ENCODE results near the gene RNF144A. TPM values are rescaled to one million over a fixed set of nuclear protein-coding genes. Genes with fewer than 3 reads are reported as not detected.
A peak's percentile ranks its signal among the peaks of the same experiment; 100 is the strongest.
"Not testable (repeated sequence)": the region's sequence is repeated elsewhere in the genome, so short reads cannot be mapped to it uniquely, and the experiment has no call there.

Gene RNF144A
- total RNA-seq, 2 donors from 2014 or later = 49.3 to 57.5 TPM

GRCh38 chr2:6990871-6991270 lies 73.7 kb downstream of the RNF144A start:
- ATAC-seq (no peak), DNase-seq (ENCODE audit: low spot score in 2 of 2) (no peak)
- peaks cover 0 to 5% of the 10 kb centered on the region in 2 donors for H3K9me3 Mint-ChIP-seq
- peaks cover 12 to 27% of the 10 kb centered on the region in 2 donors for H3K36me3 Mint-ChIP-seq
- no peak overlapping the region for H3K27ac Mint-ChIP-seq

- H3K27ac Mint-ChIP-seq = peak overlapping the region in 1 of 2 donors; percentile 60
- peaks cover 12 to 27% of the 10 kb centered on the region in 2 donors for H3K36me3 Mint-ChIP-seq
- ATAC-seq (no peak), DNase-seq (ENCODE audit: low spot score in 2 of 2) (no peak)
- H3K9me3 Mint-ChIP-seq = peaks cover 0 to 5% of the 10 kb centered on the region in 2 donors
Observed at GRCh38 chr2:6992794-6993228, 75.6 kb downstream of the RNF144A start.

- H3K27ac Mint-ChIP-seq = peak overlapping the region; percentile 4 to 60
- peaks cover 0 to 5% of the 10 kb centered on the region in 2 donors for H3K9me3 Mint-ChIP-seq
- peaks cover 12 to 26% of the 10 kb centered on the region in 2 donors for H3K36me3 Mint-ChIP-seq
- ATAC-seq (no peak), DNase-seq (ENCODE audit: low spot score in 2 of 2) (no peak)
Observed at GRCh38 chr2:6993229-6993640, 76.0 kb downstream of the RNF144A start.

GRCh38 chr2:6993936-6994335 lies 76.7 kb downstream of the RNF144A start:
- no peak for DNase-seq (ENCODE audit: low spot score in 2 of 2)
- Mint-ChIP-seq H3K36me3 (peaks cover 8 to 21% of the 10 kb centered on the region in 2 donors), H3K9me3 (peaks cover 0 to 5% of the 10 kb centered on the region in 2 donors), H3K27ac (no peak overlapping the region)
- ATAC-seq = no peak

GRCh38 chr2:6994536-6995128 lies 77.4 kb downstream of the RNF144A start:
- Mint-ChIP-seq H3K36me3 (peaks cover 8 to 18% of the 10 kb centered on the region in 2 donors), H3K9me3 (peaks cover 0 to 5% of the 10 kb centered on the region in 2 donors), H3K27ac (peak overlapping the region; percentile 7 to 17)
- DNase-seq (ENCODE audit: low spot score in 2 of 2) = no peak
- ATAC-seq = no peak

- H3K36me3 Mint-ChIP-seq = peaks cover 5 to 10% of the 10 kb centered on the region in 2 donors
- peak overlapping the region; percentile 7 to 17 for H3K27ac Mint-ChIP-seq
- ATAC-seq (no peak), DNase-seq (ENCODE audit: low spot score in 2 of 2) (no peak)
- H3K9me3 Mint-ChIP-seq = peaks cover 0 to 4% of the 10 kb centered on the region in 2 donors
Observed at GRCh38 chr2:6995391-6996097, 78.3 kb downstream of the RNF144A start.

- H3K27ac Mint-ChIP-seq = peak overlapping the region in 1 of 2 donors; percentile 68
- DNase-seq (ENCODE audit: low spot score in 2 of 2) (no peak), ATAC-seq (no peak)
- no peaks in the 10 kb centered on the region for H3K9me3 Mint-ChIP-seq
- peaks cover 5 to 10% of the 10 kb centered on the region in 2 donors for H3K36me3 Mint-ChIP-seq
Observed at GRCh38 chr2:6999211-6999877, 82.1 kb downstream of the RNF144A start.

- not testable (repeated sequence) for DNase-seq (ENCODE audit: low spot score in 2 of 2)
Observed at GRCh38 chr2:7001395-7001794, 84.2 kb downstream of the RNF144A start.

GRCh38 chr2:7003895-7004294 lies 86.7 kb downstream of the RNF144A start:
- Mint-ChIP-seq H3K36me3 (peaks cover 4 to 9% of the 10 kb centered on the region in 2 donors), H3K9me3 (no peaks in the 10 kb centered on the region), H3K27ac (peak overlapping the region in 1 of 2 donors; percentile 69)
- ATAC-seq (no peak), DNase-seq (ENCODE audit: low spot score in 2 of 2) (no peak)

More at GRCh38 chr2:7001395-7001794, 84.2 kb downstream of the RNF144A start:
- H3K36me3 Mint-ChIP-seq, ATAC-seq, H3K9me3 Mint-ChIP-seq, H3K27ac Mint-ChIP-seq: not testable (repeated sequence)

- Mint-ChIP-seq H3K9me3 (no peaks in the 10 kb centered on the region), H3K36me3 (peaks cover 0 to 5% of the 10 kb centered on the region in 2 donors), H3K27ac (peak overlapping the region in 1 of 2 donors; percentile 44)
- ATAC-seq = no peak
- no peak for DNase-seq (ENCODE audit: low spot score in 2 of 2)
Observed at GRCh38 chr2:7004636-7005035, 87.4 kb downstream of the RNF144A start.

- Mint-ChIP-seq H3K36me3 (no peaks in the 10 kb centered on the region), H3K27ac (peak overlapping the region; percentile 26 to 37), H3K9me3 (no peaks in the 10 kb centered on the region)
- ATAC-seq (no peak), DNase-seq (ENCODE audit: low spot score in 2 of 2) (no peak)
Observed at GRCh38 chr2:7007488-7007845, 90.3 kb downstream of the RNF144A start.

- no peak for ATAC-seq
- peak overlapping the region; percentile 37 to 81 for H3K27ac Mint-ChIP-seq
- no peaks in the 10 kb centered on the region for H3K36me3 Mint-ChIP-seq
- H3K9me3 Mint-ChIP-seq = no peaks in the 10 kb centered on the region
- DNase-seq (ENCODE audit: low spot score in 2 of 2) = no peak
Observed at GRCh38 chr2:7007846-7008741, 90.9 kb downstream of the RNF144A start.

- peak in 1 of 2 donors; percentile 14 for ATAC-seq
- Mint-ChIP-seq H3K9me3 (no peaks in the 10 kb centered on the region), H3K27ac (peak overlapping the region; percentile 7 to 46), H3K36me3 (peaks cover 0 to under 1% of the 10 kb centered on the region in 2 donors)
- DNase-seq (ENCODE audit: low spot score in 2 of 2) = no peak
Observed at GRCh38 chr2:7009207-7009911, 92.1 kb downstream of the RNF144A start.

GRCh38 chr2:7010391-7011054 lies 93.3 kb downstream of the RNF144A start:
- Mint-ChIP-seq H3K36me3 (peaks cover 3 to 7% of the 10 kb centered on the region in 2 donors), H3K9me3 (no peaks in the 10 kb centered on the region), H3K27ac (peak overlapping the region in 1 of 2 donors; percentile 48)
- ATAC-seq = no peak
- no peak for DNase-seq (ENCODE audit: low spot score in 2 of 2)

GRCh38 chr2:7011356-7012083 lies 94.3 kb downstream of the RNF144A start:
- ATAC-seq (peak; percentile 29 to 70), DNase-seq (ENCODE audit: low spot score in 2 of 2) (no peak)
- peaks cover 5 to 7% of the 10 kb centered on the region in 2 donors for H3K36me3 Mint-ChIP-seq
- H3K27ac Mint-ChIP-seq = no peak overlapping the region
- H3K9me3 Mint-ChIP-seq = no peaks in the 10 kb centered on the region

All from activated naive CD4-positive, alpha-beta T cell treated with anti-CD3 and anti-CD28 coated beads, Interleukin-2, amount 50 U/mL, for 72 hours (primary cell).